Activated CD4-positive, alpha-beta T cell treated with anti-CD3 and anti-CD28 coated beads, Interleukin-2, amount 50 U/mL, for 16 hours (primary cell): ENCODE data around the gene EEF2.
A peak's percentile ranks its signal among the peaks of the same experiment; 100 is the strongest.
"Not testable (repeated sequence)": the region's sequence is repeated elsewhere in the genome, so short reads cannot be mapped to it uniquely, and the experiment has no call there.

Experiments
- DNase-seq: peaks from one replicate; pipeline ENCODE4 v3.0.0-alpha.2; 2020

The EEF2 gene

DNA sequence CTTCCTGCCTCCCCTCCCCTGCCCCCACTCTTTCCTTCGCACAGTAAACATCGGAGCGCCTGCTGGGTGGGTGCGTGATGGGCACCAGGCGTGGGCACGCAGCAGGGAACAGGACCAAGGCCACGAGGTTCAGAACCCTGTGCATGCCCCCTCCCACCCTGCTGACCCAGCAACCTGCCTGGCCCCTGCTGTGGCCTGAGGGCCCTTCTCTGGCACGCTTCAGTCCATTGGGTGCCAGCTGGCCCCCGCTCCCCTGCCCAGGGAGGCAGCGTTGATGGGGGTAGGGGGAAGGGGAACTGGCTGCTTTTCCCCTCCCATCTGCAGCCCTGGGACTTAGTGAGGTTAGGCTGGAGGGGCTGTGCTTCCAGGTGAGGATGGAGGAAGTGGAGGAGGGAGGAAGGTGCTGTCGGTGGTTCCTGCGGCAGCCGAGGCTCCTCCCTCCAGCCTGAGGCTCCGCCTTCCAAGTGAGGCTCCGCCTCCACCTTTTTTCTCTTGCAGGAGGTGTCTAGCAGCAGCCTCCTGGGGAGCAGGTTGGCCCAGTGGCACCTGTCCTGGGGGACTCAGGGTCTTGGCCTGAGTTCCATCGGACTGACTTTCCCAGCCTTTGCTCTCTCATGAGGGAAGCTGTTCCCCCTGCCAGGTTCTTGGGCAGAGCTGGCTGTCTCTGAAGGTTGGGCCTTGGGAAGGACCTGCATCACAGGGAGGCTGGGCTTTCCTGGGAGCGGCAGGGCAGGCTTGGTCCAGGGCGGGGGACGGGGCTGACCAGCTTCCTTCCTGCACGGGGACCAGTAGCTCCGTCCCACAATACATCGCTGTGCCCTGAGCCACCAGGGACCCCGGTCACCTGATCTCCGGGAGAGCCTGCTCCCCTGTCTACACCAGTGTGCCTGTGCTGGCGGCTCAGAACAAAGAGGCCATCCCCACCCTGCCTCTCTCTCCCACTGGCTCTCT is 29.6 kb upstream of the EEF2 start:
- DNase-seq = peak; percentile 43

DNA sequence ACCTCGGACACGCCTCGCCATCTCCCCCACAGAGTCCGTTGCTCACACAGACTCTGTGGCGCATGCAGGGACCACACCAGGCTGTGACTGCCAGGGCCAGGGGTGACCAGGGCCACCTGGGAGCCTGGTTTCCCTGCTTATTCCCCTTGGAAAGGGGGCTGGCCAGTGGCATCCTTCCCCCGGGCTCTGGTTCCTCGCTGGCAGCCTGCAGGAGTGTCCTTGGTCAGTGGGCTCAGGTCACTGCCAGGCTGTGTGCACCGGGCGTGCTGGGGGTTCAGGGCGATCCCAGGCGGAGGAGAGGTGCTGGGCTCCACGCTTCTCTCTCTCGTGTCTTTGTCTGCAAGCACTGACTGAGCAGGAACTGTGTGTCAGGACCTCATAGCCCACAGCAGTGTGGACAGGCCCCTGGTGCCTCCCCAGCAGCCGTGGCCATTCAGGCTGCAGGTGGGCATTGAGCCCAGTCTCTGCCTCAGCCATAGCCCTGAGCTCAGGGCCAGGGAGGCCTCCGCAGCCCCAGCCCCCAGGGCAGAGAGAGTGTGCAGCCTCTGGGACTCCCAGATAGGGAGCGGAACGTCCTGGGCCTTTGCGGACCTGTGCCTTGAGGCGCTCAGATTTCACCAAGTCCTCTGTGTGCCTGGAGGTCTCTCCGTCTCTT is 28.8 kb upstream of the EEF2 start:
- no peak for DNase-seq

DNA sequence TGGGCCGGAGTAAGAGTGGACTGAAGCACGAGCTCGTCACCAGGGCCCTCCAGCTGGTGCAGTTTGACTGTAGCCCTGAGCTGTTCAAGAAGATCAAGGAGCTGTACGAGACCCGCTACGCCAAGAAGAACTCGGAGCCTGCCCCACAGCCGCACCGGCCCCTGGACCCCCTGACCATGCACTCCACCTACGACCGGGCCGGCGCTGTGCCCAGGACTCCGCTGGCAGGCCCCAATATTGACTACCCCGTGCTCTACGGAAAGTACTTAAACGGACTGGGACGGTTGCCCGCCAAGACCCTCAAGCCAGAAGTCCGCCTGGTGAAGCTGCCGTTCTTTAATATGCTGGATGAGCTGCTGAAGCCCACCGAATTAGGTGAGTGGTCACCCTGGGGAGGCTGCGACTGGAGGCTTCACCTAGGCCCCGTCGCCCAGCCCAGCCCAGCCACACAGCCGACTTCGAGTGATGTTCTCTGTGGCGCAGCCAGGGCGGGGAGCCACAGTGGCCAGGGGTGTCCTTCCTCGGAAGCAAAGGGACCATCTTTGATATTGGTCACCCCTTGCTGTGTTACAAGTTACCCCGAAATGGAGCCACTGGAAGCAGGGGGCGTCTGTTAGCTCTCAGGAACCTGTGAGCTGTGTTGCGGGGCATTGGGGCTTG is 27.8 kb upstream of the EEF2 start:
- DNase-seq = no peak

DNA sequence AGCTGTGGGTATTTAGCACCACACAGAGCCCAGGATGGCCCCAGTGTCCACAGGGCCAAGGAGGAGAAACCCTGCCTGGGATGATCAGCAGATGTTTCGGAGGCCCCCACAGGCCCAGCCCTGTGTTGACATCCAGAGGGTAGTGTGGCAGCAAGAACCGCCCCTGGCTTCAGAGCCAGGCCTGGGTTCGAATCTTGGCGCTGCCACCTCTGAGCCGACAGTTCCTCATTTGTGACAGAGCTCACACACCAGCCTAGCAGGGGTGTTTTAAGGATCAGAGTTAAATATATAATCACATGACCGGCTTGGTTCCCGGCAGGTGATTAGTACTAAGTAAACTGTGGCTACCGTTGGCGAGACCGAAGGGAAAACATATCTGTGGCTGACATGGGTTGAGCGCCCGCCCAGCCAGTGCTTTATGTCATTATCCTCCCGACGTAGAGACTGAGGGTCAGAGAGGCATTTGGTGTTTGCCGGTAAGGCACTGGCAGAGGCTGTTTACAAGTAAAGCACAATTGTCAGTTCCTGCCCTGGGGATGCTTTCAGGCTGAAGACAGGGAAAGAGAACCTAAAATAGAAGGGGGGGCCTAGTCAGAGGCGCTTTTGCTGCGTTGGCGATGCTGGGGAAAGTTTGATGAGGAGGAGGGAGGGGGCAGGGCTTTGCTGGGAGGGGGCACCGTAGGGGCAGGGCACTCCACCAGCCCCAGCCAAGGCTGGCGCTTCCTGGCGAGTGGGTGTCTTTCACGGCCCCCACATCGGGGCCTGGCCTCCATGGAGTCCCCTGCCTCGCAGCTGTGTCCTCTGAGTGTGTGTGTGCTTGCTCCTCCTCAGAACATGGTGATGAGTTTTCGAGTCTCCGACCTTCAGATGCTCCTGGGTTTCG is 27.1 kb upstream of the EEF2 start:
- no peak for DNase-seq

DNA sequence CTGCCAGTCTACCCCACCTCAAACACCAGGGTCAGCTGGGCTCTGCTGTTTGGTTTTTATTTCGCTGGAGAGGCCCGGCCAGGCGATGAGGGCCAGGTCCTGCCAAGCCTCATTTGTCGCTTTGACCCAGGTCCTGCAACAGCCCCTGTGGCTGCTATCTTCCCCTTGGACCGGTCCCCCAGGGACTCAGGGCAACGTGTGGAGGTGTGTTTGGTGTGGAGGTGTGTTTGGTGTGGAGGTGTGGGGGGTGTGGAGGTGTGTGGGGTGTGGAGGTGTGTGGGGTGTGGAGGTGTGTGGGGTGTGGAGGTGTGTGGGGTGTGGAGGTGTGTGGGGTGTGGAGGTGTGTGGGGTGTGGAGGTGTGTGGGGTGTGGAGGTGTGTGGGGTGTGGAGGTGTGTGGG is 26.2 kb upstream of the EEF2 start:
- not testable (repeated sequence) for DNase-seq

DNA sequence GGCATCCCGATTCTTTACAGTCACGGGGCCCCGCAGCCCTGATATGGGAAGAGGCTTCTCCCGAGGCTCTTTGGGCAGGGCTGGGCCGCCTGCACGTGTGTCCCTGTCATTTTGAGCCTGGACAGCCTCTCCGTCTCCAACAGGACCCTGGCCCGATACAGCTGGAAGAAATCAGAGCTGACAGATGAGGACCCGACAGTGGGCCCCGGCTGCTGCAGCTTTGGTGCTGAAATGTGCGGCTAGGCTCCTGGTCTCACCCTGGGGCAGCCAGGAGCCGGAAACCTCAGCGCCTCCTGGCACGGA is 25.5 kb upstream of the EEF2 start:
- no peak for DNase-seq

DNA sequence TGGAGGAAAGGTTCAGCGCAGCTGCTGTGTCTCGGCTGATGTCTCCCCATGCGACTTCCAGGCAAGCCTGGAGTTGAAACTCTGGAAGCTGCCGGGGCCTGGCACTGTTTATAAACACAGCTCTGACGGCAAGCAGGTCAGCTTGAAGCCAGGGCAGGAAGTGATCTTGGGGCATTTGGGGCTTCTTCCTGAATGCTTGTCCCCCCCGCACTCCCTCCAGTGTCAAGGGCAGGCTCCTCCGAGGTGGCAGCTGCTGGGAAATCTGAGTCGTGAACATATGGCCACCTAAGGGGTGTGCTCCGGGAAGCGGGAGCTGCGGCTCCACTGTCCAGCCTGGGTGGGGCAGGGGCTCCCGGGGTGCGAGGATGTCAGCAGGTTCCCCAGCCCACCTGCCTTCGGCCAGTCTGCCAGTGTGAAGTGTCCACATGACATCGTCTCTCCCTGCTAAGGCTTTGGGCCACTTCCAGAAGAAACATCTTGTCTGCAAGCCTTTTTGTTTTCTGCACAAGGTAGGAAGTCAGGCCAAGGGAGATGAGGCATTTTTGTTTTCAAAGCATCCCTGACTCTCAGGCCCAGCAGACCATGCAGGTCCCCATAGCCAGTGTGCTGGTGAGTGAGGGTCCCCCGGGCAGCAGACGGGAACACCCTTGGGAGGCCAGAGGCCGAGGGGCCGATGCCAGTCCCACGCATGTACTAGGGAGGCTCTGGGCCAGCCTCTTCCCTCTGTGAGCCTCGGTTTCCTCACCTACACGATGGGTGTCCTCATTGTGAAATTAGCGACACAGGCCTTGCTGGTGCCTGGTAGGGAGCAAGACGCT is 24.9 kb upstream of the EEF2 start:
- DNase-seq = no peak

DNA sequence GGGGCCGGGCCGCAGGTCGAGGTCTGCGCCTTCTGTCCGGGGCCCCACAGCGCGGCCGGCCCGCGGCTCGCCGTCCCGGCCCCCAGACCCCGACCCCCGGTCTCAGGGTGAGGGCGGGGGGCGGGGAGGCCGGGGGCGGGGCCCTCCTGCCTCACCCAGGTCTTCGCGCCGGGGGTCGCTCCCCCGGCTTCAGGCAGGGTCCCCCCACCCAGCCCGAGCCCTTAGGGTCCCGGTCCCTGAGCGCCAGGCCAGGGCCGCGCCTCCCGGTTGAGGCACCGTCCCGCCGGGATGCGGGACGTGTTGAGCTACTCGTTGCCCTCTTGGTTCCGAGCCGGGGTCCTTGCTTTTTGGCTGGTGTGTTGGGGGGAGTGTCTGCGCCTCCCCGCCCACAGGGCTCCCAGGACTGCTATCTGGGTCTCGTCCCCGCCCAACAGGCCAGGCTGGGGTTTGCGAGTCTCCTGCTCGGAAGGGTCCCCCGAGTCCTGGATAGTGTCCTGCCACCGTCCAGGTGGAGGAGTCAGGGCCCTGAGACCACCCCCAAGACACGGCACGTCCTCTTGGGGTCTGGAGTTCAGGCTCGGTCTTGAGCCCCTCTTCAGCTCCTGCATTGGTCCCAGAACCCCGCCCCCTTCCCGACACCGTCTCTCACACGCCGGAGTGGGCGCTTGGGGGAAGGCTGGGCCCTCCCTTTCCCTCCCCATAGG is 22.7 kb upstream of the EEF2 start:
- DNase-seq = peak; percentile 15

DNA sequence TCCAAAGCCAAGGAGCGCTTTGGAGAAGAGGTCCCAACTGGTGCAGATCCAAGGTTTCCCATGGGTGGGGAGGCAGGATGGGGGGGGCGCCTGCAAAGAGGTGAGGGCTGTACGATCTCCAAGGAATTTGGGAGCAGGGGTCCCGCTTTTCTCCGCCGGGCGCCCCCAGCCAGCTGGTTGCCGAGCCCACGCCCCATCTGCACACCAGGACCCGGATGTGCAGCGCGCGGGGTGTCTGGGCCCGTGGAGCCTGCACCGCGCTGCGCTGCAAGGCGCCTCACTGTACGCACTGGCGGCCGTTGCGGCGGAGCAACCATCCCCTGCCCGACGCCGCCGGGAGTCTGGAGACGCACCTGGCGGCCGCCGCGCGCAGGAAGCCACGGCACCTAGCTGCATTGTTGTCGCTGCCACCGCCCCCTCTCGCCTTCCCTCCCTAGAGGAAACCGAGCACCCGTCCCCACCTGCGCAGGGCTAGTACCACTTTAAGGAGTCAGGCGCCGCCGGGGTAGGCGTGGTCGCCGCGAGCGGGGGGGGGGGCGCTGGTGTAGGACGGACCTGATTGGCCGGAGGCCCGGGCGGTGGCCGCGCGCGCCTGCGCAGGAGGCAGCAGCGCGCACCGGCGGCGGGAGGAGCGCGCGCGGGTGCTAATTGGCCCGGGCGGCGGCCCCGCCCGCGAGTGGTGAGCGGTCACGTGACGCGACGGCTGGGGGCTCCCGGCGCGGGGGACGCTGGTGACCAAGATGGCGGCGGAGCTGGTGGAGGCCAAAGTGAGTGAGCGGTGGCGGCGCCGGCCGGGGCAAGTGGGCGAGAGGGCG is 22.0 kb upstream of the EEF2 start, which contains the start of gene PIAS4:
TSS of gene PIAS4 (plus strand) at position 716 of the 815 bp plus-strand sequence. CDS start at position 741, 25 bp downstream.
- DNase-seq = peak; percentile 96

DNA sequence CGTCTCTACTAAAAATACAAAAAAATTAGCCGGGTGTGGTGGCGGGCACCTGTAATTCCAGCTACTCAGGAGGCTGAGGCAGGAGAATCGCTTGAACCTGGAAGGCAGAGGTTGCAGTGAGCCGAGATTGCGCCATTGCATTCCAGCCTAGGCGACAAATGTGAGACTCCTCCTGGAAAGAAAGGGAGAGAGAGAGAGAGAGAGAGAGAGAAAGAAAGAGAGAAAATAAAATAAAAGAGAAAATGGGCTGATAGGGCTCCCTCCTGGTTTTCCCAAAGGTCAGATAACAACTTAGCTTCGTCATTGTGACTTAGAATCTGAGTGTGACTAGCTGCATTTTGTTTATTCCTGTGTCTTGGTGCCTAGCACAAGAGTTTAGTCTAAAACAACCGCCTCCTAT is 20.2 kb upstream of the EEF2 start:
- not testable (repeated sequence) for DNase-seq

DNA sequence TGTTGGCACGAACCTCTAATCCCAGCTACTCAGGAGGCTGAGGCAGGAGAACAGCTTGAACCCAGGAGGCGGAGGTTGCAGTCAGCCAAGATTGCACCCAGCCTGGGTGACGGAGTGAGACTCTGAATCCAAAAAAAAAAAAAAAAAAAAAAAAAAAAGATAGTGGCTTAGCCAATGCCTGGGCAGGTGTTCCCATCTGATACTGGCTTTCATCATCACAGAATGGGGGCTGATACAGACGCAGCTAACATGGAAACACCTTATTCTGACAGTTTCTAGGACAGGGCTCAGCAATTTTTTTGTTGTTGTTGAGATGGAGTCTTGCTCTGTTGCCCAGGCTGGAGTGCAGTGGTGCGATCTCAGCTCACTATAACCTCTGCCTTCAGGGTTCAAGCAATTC is 15.5 kb upstream of the EEF2 start:
- DNase-seq = not testable (repeated sequence)

DNA sequence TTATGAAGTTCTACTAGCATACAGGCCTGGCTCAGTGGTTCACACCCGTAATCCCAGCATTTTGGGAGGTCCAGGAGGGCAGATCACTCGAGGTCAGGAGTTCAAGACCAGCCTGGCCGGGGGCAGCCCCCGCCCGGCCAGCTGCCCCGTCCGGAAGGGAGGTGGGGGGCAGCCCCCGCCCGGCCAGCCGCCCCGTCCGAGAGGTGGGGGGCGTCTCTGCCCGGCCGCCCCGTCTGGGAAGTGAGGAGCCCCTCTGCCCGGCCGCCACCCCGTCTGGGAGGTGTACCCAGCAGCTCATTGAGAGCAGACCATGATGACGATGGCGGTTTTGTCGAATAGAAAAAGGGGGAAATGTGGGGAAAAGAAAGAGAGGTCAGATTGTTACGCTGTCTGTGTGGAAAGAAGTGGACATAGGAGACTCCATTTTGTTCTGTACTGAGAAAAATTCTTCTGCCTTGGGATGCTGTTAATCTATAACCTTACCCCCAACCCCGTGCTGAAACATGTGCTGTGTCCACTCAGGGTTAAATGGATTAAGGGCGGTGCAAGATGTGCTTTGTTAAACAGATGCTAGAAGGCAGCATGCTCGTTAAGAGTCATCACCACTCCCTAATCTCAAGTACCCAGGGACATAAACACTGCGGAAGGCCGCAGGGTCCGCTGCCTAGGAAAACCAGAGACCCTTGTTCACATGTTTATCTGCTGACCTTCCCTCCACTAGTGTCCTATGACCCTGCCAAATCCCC is 13.6 kb upstream of the EEF2 start:
- DNase-seq = not testable (repeated sequence)

DNA sequence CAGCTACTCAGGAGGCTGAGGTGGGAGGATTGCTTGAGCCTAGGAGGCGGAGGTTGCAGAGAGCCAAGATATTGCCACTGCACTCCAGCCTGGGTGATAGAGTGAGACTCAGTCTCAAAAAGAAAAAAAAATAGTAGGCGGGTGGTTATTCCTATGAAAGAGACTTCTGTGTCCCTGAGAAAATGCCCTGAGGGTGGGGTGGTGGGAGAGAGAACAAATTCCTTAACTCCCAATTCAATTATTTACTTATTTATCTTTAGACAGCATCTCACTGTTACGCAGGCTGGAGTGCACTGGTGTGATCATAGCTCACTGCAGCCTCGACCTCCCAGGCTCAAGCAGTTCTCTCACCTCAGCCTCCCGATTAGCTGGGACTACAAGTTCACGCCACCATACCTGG is 10.3 kb upstream of the EEF2 start:
- DNase-seq = no peak

DNA sequence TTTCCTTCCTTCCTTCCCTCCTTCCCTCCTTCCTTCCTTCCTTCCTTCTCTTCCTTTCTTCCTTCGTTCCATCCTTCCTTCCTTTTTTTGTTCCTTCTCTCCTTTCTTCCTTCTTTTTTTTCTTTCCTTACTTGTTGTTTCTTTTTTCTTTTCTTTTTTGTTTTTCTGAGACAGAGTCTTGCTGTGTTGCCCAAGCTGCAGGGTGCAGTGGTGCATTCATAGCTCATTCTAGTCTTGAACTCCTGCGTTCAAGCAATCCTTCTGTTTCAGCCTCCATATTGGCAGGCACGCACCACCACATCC is 5.5 kb upstream of the EEF2 start:
- DNase-seq = no peak

DNA sequence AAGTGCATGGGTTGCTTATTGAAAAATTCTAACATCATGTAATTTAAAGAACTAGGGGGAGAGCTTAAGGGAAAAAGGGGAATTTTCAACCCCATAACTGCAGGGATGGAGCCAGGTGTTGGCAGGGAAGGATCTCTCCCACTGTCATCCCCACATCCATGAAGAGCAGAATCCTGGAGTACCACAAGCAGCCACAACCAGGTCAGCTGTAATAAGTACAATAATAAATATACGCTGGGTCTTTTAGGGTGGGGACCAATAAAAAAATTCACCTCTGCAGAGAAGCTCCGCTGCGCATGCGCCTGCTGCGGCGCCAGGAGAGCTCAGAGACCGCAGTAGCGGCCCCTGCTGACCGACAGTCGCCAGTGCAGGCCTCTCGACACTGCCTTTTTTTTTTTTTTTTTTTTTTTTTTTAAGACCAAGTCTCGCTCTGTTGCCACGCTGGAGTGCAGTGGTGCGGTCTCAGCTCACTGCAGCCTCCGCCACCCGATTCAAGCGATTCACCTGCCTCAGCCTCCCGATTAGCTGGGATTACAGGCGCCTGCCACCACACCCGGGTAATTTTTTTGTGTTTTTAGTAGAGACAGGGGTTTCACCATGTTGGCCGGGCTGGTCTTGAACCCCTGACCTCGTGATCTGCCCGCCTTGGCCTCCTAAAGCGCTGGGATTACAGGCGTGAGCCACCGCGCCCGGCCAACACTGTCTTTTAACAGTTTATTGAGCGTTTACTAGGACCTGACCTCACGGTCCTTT is 2.5 kb upstream of the EEF2 start:
- DNase-seq = peak; percentile 92

DNA sequence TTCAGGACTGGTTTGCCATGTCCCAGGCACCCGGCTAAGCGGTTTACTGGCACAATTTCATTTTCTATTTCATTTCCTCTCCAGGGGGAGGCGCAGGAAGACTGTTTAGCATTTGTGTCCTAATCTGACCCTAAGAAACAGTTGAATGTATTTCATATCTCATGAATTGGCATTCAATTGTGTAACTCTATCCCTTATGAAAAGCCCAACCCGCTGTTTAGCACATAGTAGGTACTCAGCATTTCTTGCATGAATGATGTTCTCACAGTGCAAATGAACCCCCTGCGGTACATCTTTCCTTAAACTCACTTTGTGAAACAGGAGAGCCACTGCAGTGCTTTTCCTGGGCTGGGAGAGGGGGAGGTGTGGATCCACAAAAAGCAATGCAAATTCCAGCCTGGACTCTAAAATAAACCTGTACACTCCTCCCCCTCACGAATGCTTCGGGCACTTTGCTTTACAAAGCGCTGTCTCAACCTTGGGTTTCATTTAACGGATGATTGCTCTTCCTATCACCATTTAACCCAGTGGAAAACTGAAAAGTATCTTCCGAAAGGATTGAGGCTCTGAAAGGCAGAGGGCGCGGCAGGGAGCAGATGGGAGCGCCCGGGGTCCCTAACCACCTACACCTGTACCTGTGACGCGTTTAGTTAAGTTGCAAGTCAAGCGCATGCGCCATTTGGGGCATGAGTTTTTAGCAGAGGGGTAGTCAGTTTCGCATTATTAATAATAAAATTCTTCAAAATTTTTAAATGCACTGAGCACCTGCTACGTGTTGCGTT is 1.2 kb upstream of the EEF2 start:
- peak; percentile 81 for DNase-seq

DNA sequence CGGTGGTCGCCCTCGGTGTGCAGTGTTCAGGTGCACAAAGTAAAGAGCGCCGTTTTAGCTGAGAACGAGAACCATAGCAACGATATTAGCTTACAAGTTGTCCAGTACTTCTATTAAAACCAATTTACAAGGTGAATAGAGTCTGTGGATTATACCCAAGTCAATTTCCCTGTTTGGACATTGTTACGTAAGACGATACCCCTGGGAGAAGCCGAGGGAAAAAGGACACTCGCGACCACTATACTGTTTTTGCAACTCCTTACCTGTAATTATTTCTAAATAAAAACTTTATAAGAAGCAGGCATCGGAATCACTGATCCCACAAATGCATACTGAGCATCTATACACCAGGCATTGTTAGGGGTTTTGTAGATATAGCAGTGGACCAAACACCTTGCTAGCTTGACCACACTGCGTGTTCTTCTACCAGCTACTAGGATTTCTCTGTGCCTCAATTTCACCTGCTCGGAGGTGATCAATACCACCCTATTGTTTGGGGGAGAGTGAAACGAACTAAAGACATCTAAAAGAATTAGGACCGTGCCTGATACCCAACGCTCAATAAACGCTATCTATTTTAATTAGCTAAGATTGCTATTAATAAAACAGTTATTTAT is 488 bp upstream of the EEF2 start:
- DNase-seq = no peak

DNA sequence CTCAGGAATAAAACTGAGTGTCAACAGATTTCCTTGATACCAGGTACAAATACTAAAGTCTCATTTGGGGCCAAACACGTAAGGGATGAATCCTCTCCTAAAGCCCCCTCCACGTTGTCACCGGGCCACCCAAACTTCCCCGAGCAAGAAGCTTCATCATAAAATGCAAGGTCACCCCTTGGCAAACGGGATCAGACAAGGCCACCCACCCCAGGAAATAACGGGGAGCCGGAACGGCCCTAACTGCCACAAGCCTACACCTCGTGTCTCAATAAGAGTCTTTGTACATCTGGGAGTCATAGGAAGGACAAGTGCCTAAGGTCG is 717 bp downstream of the EEF2 start:
- no peak for DNase-seq
